HEK293 (cell line): ENCODE data around the gene PLAU.

Experiments
- CTCF ChIP-seq: fragments of 450-650 bp; formaldehyde crosslinking; IDR thresholded peaks from 2 replicates; pipeline ENCODE4 v1.5.1; 2016; ENCODE audit warnings: missing biosample characterization, missing genetic modification characterization
- FEZF1 ChIP-seq: fragments of 450-650 bp; formaldehyde crosslinking; IDR thresholded peaks from 2 replicates; pipeline ENCODE4 v1.5.1; 2016; ENCODE audit warnings: missing biosample characterization, missing genetic modification characterization
- HIC1 ChIP-seq: fragments of 450-650 bp; formaldehyde crosslinking; IDR thresholded peaks from 2 replicates; pipeline ENCODE4 v1.5.1; 2016; ENCODE audit warnings: missing biosample characterization, missing genetic modification characterization
- KLF10 ChIP-seq: fragments of 450-650 bp; IDR thresholded peaks from 2 replicates; pipeline ENCODE4 v1.5.1; 2018; ENCODE audit warnings: missing biosample characterization, mild to moderate bottlenecking, missing genetic modification characterization
- TSHZ1 ChIP-seq: fragments of 450-650 bp; formaldehyde crosslinking; IDR thresholded peaks from 2 replicates; pipeline ENCODE4 v1.5.1; 2016; ENCODE audit warnings: missing biosample characterization, missing genetic modification characterization, borderline replicate concordance
- ZBTB11 ChIP-seq: fragments of 450-650 bp; formaldehyde crosslinking; conservative IDR thresholded peaks from 2 replicates; pipeline ENCODE4 v1.5.1; 2016; ENCODE audit warnings: low read depth, missing biosample characterization, missing genetic modification characterization
- ZBTB48 ChIP-seq: fragments of 450-650 bp; formaldehyde crosslinking; IDR thresholded peaks from 2 replicates; pipeline ENCODE4 v1.5.1; 2016; ENCODE audit warnings: missing biosample characterization, missing genetic modification characterization
- ZBTB7A ChIP-seq: fragments of 450-650 bp; formaldehyde crosslinking; IDR thresholded peaks from 2 replicates; pipeline ENCODE4 v1.5.1; 2016; ENCODE audit warnings: low read depth, missing biosample characterization, missing genetic modification characterization
- ZFP41 ChIP-seq: fragments of 450-650 bp; formaldehyde crosslinking; IDR thresholded peaks from 2 replicates; pipeline ENCODE4 v1.5.1; 2016; ENCODE audit warnings: missing biosample characterization, missing genetic modification characterization, borderline replicate concordance
- ZIC2 ChIP-seq: fragments of 450-650 bp; formaldehyde crosslinking; IDR thresholded peaks from 2 replicates; pipeline ENCODE4 v1.5.1; 2016; ENCODE audit warnings: missing biosample characterization, missing genetic modification characterization
- ZNF157 ChIP-seq: fragments of 450-650 bp; formaldehyde crosslinking; IDR thresholded peaks from 2 replicates; pipeline ENCODE4 v1.5.1; 2016; ENCODE audit warnings: missing biosample characterization, missing genetic modification characterization
- ZNF202 ChIP-seq: fragments of 450-650 bp; formaldehyde crosslinking; IDR thresholded peaks from 2 replicates; pipeline ENCODE4 v1.5.1; 2016; ENCODE audit warnings: missing biosample characterization, missing genetic modification characterization, borderline replicate concordance
- ZNF221 ChIP-seq: fragments of 450-650 bp; formaldehyde crosslinking; IDR thresholded peaks from 2 replicates; pipeline ENCODE4 v1.5.1; 2017; ENCODE audit warnings: missing biosample characterization, missing genetic modification characterization, borderline replicate concordance
- ZNF280D ChIP-seq: fragments of 450-650 bp; formaldehyde crosslinking; IDR thresholded peaks from 2 replicates; pipeline ENCODE4 v1.5.1; 2016; ENCODE audit warnings: missing biosample characterization, missing genetic modification characterization
- ZNF324 ChIP-seq: fragments of 450-650 bp; formaldehyde crosslinking; IDR thresholded peaks from 2 replicates; pipeline ENCODE4 v1.5.1; 2016; ENCODE audit warnings: missing biosample characterization, missing genetic modification characterization
- ZNF473 ChIP-seq: fragments of 450-650 bp; formaldehyde crosslinking; IDR thresholded peaks from 2 replicates; pipeline ENCODE4 v1.5.1; 2017; ENCODE audit warnings: missing biosample characterization, missing genetic modification characterization
- ZNF555 ChIP-seq: fragments of 450-650 bp; formaldehyde crosslinking; conservative IDR thresholded peaks from 2 replicates; pipeline ENCODE4 v1.5.1; 2017; ENCODE audit warnings: missing biosample characterization, mild to moderate bottlenecking, missing genetic modification characterization, inconsistent platforms
- ZNF621 ChIP-seq: fragments of 450-650 bp; formaldehyde crosslinking; IDR thresholded peaks from 2 replicates; pipeline ENCODE4 v1.5.1; 2017; ENCODE audit warnings: missing biosample characterization, missing genetic modification characterization
- ZNF626 ChIP-seq: fragments of 450-650 bp; sonication (Bioruptor Pico); formaldehyde crosslinking; IDR thresholded peaks from 2 replicates; pipeline ENCODE4 v1.5.1; 2018; ENCODE audit warnings: missing biosample characterization, missing genetic modification characterization, inconsistent platforms
- ZNF664 ChIP-seq: fragments of 450-650 bp; formaldehyde crosslinking; IDR thresholded peaks from 2 replicates; pipeline ENCODE4 v1.5.1; 2016; ENCODE audit warnings: missing biosample characterization, missing genetic modification characterization
- ZNF701 ChIP-seq: fragments of 450-650 bp; formaldehyde crosslinking; IDR thresholded peaks from 2 replicates; pipeline ENCODE4 v1.5.1; 2016; ENCODE audit warnings: missing biosample characterization, missing genetic modification characterization
- ZSCAN16 ChIP-seq: fragments of 450-650 bp; formaldehyde crosslinking; IDR thresholded peaks from 2 replicates; pipeline ENCODE4 v1.5.1; 2016; ENCODE audit warnings: missing biosample characterization, missing genetic modification characterization
- ZSCAN5A ChIP-seq: fragments of 450-650 bp; formaldehyde crosslinking; IDR thresholded peaks from 2 replicates; pipeline ENCODE4 v1.5.1; 2016; ENCODE audit warnings: missing biosample characterization, missing genetic modification characterization

PLAU gene

GRCh38 chr10:73965890-73966768 lies 55.2 kb downstream of the PLAU start (continued):
- no peak for TF ChIP-seq ZBTB11 (tag by site-specific recombination)
- no peak for TF ChIP-seq ZNF701
- peak; percentile 5; the same call in 1 of the 2 replicates for TF ChIP-seq ZNF664
- no peak for TF ChIP-seq CTCF (tag by site-specific recombination)
- TF ChIP-seq ZFP41 (tag by site-specific recombination) = no peak
- no peak for TF ChIP-seq ZSCAN16 (tag by site-specific recombination)
- peak; percentile 94 for TF ChIP-seq ZIC2 (tag by site-specific recombination)
- TF ChIP-seq TSHZ1 = peak; percentile 95
- no peak for TF ChIP-seq ZNF473 (tag by site-specific recombination)
- TF ChIP-seq ZBTB48 (tag by site-specific recombination) = peak; percentile 79
- TF ChIP-seq HIC1 = peak; percentile 90; the same call in 1 of the 2 replicates
- TF ChIP-seq ZSCAN5A = no peak
- no peak for TF ChIP-seq ZNF221 (tag by site-specific recombination)
- no peak for TF ChIP-seq ZNF280D
- TF ChIP-seq ZBTB7A (tag by site-specific recombination) = no peak
- peak; percentile 93 for TF ChIP-seq FEZF1 (tag by site-specific recombination)
- TF ChIP-seq ZNF555 (tag by site-specific recombination) = no peak
- no peak for TF ChIP-seq ZNF621 (tag by site-specific recombination)
- no peak for TF ChIP-seq ZNF157 (tag by site-specific recombination)
- TF ChIP-seq ZNF202 (tag by site-specific recombination) = no peak
- TF ChIP-seq KLF10 (tag by site-specific recombination) = peak; percentile 75
- TF ChIP-seq ZNF626 (tag by site-specific recombination) = no peak
- peak; percentile 78 for TF ChIP-seq ZNF324
